ENCODE data around the gene MTMR11.
A peak's percentile ranks its signal among the peaks of the same experiment; 100 is the strongest.

Gene MTMR11

GRCh38 chr1:149936992-149937705 lies 470 bp upstream of the MTMR11 start:
- DNase-seq, result no peak

GRCh38 chr1:149934356-149934755 lies 2.3 kb downstream of the MTMR11 start:
- DNase-seq, result no peak

GRCh38 chr1:149933208-149933607 lies 3.5 kb downstream of the MTMR11 start:
- no peak for DNase-seq

GRCh38 chr1:149932474-149932873 lies 4.2 kb downstream of the MTMR11 start:
- DNase-seq, result no peak

GRCh38 chr1:149931212-149931790 lies 5.4 kb downstream of the MTMR11 start:
- no peak for DNase-seq

GRCh38 chr1:149929856-149930255 lies 6.8 kb downstream of the MTMR11 start:
- no peak for DNase-seq

- no peak for DNase-seq
These were observed 8.3 kb downstream of the MTMR11 start for GRCh38 chr1:149928401-149928724.

GRCh38 chr1:149927563-149928400 lies 8.9 kb downstream of the MTMR11 start, which contains the start of gene SF3B4:
TSS of gene SF3B4 (minus strand) at chr1:149927803. CDS start at chr1:149927759, 44 bp downstream.
- DNase-seq, result peak; percentile 92

GRCh38 chr1:149927056-149927562 lies 9.6 kb downstream of the MTMR11 start:
- DNase-seq, result no peak

- no peak for DNase-seq
These were observed 10.4 kb downstream of the MTMR11 start for GRCh38 chr1:149926296-149926695.

GRCh38 chr1:149925751-149926150 lies 10.9 kb downstream of the MTMR11 start:
- DNase-seq, result no peak

- DNase-seq, result no peak
These were observed 11.3 kb downstream of the MTMR11 start for GRCh38 chr1:149925345-149925744.

- DNase-seq, result no peak
These were observed 13.1 kb downstream of the MTMR11 start for GRCh38 chr1:149923626-149924025.

GRCh38 chr1:149917571-149918144 lies 19.0 kb downstream of the MTMR11 start, which contains the start of gene SV2A:
TSS of gene SV2A (minus strand) at chr1:149917844. CDS start at chr1:149913840, 4,004 bp downstream.
- peak; percentile 46 for DNase-seq

GRCh38 chr1:149916898-149917252 lies 19.8 kb downstream of the MTMR11 start:
- DNase-seq, result no peak

- DNase-seq, result no peak
These were observed 20.3 kb downstream of the MTMR11 start for GRCh38 chr1:149916193-149916897.

- no peak for DNase-seq
These were observed 21.1 kb downstream of the MTMR11 start for GRCh38 chr1:149915429-149916192.

- DNase-seq, result no peak
These were observed 22.1 kb downstream of the MTMR11 start for GRCh38 chr1:149914545-149914944.

GRCh38 chr1:149906570-149907075 lies 30.1 kb downstream of the MTMR11 start:
- DNase-seq, result no peak

- no peak for DNase-seq
These were observed 32.7 kb downstream of the MTMR11 start for GRCh38 chr1:149903836-149904491.

Measured in stimulated activated CD4-positive, alpha-beta T cell treated with anti-CD3 and anti-CD28 coated beads, Interleukin-12 subunit alpha, Interleukin-12 subunit beta, amount 100 ng/mL, for 4 hours (primary cell).